Measurements from ENCODE around the gene NOD1. TPM values are rescaled to one million over a fixed set of nuclear protein-coding genes. Genes with fewer than 3 reads are reported as not detected.

The NOD1 gene
- total and polyA plus RNA-seq, 2 of the 8 experiments (the other 6 are each of a cell fraction or from before 2014, with no cell fraction given), result 3.8 to 6.5 TPM

DNA sequence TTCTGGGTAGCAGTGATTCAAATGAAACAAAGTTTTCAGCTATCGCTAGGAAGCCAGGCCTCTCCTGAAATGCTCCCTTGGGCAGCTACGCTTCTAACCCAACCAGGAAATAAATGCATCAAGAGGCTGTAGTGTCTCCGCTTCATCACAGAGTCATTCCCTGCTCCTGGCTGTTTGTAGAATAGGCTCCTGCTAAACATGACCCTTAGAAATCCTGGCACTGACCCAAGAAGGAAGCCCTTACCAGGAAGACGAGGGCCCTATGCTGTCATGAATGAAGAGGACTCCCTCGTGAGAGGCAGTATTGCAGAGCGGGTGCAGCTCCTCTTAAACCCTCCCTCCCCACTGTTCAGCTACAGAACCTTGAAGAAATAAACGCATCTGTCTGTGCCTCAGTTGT, 48.3 kb downstream of the NOD1 start:
- FAIRE-seq (no peak), DNase-seq (ENCODE audit: low read depth in 1 of 2, low spot score in 2 of 2) (no peak)
- Histone ChIP-seq H2AK5ac (ENCODE audit: low read depth, low read length) (no peak overlapping the region), H4K91ac (replicated peaks; ENCODE audit: insufficient read length, low read length) (no peak overlapping the region), H3K4me1 (replicated peaks in 1 of 4; ENCODE audit: control insufficient read depth in 3 of 4, insufficient read depth in 4 of 4, low read length in 3 of 4) (peaks cover 2 to 11% (median 10%) of the 10 kb centered on the region in 4 experiments; a peak in 4 of 7 replicates), H3K18ac (ENCODE audit: extremely low read depth, low read length) (no peak overlapping the region; the same call in 1 of the 2 replicates), H2BK20ac (ENCODE audit: low read length) (no peak overlapping the region), H3K14ac (ENCODE audit: insufficient read length) (no peak overlapping the region), H3K27me3 (replicated peaks in 1 of 4; ENCODE audit: control insufficient read depth in 3 of 4, extremely low read depth in 1 of 4, insufficient read depth in 3 of 4, low read length in 3 of 4) (no peaks in the 10 kb centered on the region), H4K5ac (ENCODE audit: insufficient read length, low read depth, low read length) (no peak overlapping the region), H3K4me3 (ENCODE audit: extremely low read depth in 1 of 4, insufficient read depth in 2 of 4, low read depth in 3 of 4, low read length in 4 of 4) (no peak overlapping the region), H2AFZ (ENCODE audit: low read length) (no peak overlapping the region), H2BK5ac (ENCODE audit: low read depth, low read length) (no peak overlapping the region), H3K56ac (replicated peaks; ENCODE audit: insufficient read length, low read depth, low read length) (no peak overlapping the region), H3K23ac (ENCODE audit: insufficient read length) (no peak overlapping the region), H4K20me1 (replicated peaks in 1 of 2; ENCODE audit: control insufficient read depth in 1 of 2, insufficient read depth in 2 of 2, low read length in 2 of 2) (no peaks in the 10 kb centered on the region), H3K79me1 (ENCODE audit: low read depth, low read length) (no peaks in the 10 kb centered on the region; the same call in 1 of the 2 replicates), H3K36me3 (ENCODE audit: control insufficient read depth in 2 of 4, insufficient read depth in 4 of 4, low read length in 3 of 4) (no peaks in the 10 kb centered on the region), H3K4me2 (ENCODE audit: insufficient read depth in 1 of 2, low read depth in 2 of 2, low read length in 2 of 2) (no peak overlapping the region), H3K9me3 (ENCODE audit: insufficient read depth in 2 of 2, low read depth in 1 of 2, low read length in 1 of 2) (no peaks in the 10 kb centered on the region), H3K79me2 (ENCODE audit: control insufficient read depth in 1 of 2, insufficient read depth in 2 of 2, low read length in 2 of 2) (no peaks in the 10 kb centered on the region), H2BK12ac (ENCODE audit: low read depth, low read length) (no peak overlapping the region), H2BK120ac (replicated peaks; ENCODE audit: low read depth, low read length) (no peak overlapping the region), H3K4ac (replicated peaks; ENCODE audit: insufficient read length, low read depth, low read length) (no peak overlapping the region), H3K23me2 (ENCODE audit: low read depth, low read length) (no peaks in the 10 kb centered on the region), H3K27ac (ENCODE audit: low read depth, low read length) (no peak overlapping the region), H4K8ac (ENCODE audit: extremely low read depth, insufficient read depth, low read length) (no peak overlapping the region), H3K9ac (replicated peaks in 1 of 4; ENCODE audit: extremely low read depth in 1 of 4, low read depth in 3 of 4, low read length in 3 of 4) (no peak overlapping the region), H2BK15ac (ENCODE audit: low read length) (no peak overlapping the region)
- TF ChIP-seq SUZ12 (IDR thresholded peaks at IDR 0.05; ENCODE audit: low read length) (no peak), HDAC6 (IDR thresholded peaks at IDR 0.05; ENCODE audit: low read depth, low read length) (no peak), ZNF274 (IDR thresholded peaks at IDR 0.05; ENCODE audit: borderline replicate concordance, extremely low read depth, low read length) (no peak), MAFK (IDR thresholded peaks at IDR 0.05; ENCODE audit: low read depth, low read length) (no peak), KDM1A (IDR thresholded peaks at IDR 0.05; ENCODE audit: borderline replicate concordance, low read length) (no peak), GABPA (IDR thresholded peaks at IDR 0.05; ENCODE audit: borderline replicate concordance, insufficient read depth, low read length) (no peak), SAP30 (IDR thresholded peaks at IDR 0.05; ENCODE audit: insufficient read depth, insufficient replicate concordance, low read length) (no peak), TAF7 (optimal IDR thresholded peaks at IDR 0.05; ENCODE audit: borderline replicate concordance, low read depth, low read length) (no peak), YY1 (IDR thresholded peaks at IDR 0.05; ENCODE audit: low read depth, low read length) (no peak), KDM4A (IDR thresholded peaks at IDR 0.05; ENCODE audit: low read depth, low read length, severe bottlenecking) (no peak), TAF1 (IDR thresholded peaks at IDR 0.05; ENCODE audit: low read depth, low read length) (no peak), RXRA (IDR thresholded peaks at IDR 0.05; ENCODE audit: insufficient read depth, low read depth, low read length) (no peak)
- ChIA-PET CTCF (ENCODE audit: partially characterized antibody) (interaction anchor here (0.6 to 2.5 kb wide), 5 partner anchors 17 to 80 kb away, joined by 3 to 7 read pairs (median 3); no protein-coding TSS in a partner anchor), POLR2A (ENCODE audit: partially characterized antibody) (interaction anchor here (1.1 kb wide), 1 partner anchor 8 kb away, joined by 4 read pairs; no protein-coding TSS in a partner anchor)
- 92% methylated on average over 7 of the region's 7 CpGs; no CpG with 5 or more reads in 1 of the 2 experiments for WGBS, 2 experiments (ENCODE audit: extremely low coverage in 1 of 2, insufficient coverage in 1 of 2, insufficient read length in 1 of 2, insufficient replicate concordance in 2 of 2, low coverage in 1 of 2, low lambda C conversion rate in 2 of 2, missing lambda C conversion rate in 1 of 2)

Data from H1 (cell line).